WTC11 (cell line): ENCODE measurements around the gene EIF6. TPM values are rescaled to one million over a fixed set of nuclear protein-coding genes. Genes with fewer than 3 reads are reported as not detected.

Experiments
- ATAC-seq: fragments of 200-7000 bp; cut with Tn5 transposase; 2 replicates; pipeline ENCODE4 v1.10.0; 2021; ENCODE audit warnings: mild to moderate bottlenecking, moderate library complexity
- CTCF ChIA-PET: fragments of 300-600 bp; sonication (Branson Sonifier 250); formaldehyde crosslinking; loops from one replicate; lab custom pipeline; 2021; ENCODE audit warnings: antibody characterized with exemption; lab: Charles Lee
- POLR2A ChIA-PET: fragments of 350-600 bp; sonication (Branson Sonifier 250); formaldehyde crosslinking; loops from one replicate; lab custom pipeline; 2021; ENCODE audit warnings: antibody characterized with exemption; lab: Charles Lee
- DNase-seq: peaks from one replicate; pipeline ENCODE4 v3.0.0; 2021; ENCODE audit warnings: low spot score
- H3K27ac Mint-ChIP-seq: 2 replicates; pipeline ENCODE4 v1.8.0; 2021; ENCODE audit warnings: mixed read lengths
- H3K27me3 Mint-ChIP-seq: 2 replicates; pipeline ENCODE4 v1.8.0; 2021; ENCODE audit warnings: low read depth, mild to moderate bottlenecking, moderate library complexity, mixed read lengths
- H3K36me3 Mint-ChIP-seq: 2 replicates; pipeline ENCODE4 v1.8.0; 2021; ENCODE audit warnings: mixed read lengths
- H3K4me1 Mint-ChIP-seq: 2 replicates; pipeline ENCODE4 v1.8.0; 2022; ENCODE audit warnings: mixed read lengths
- H3K4me3 Mint-ChIP-seq: 2 replicates; pipeline ENCODE4 v1.8.0; 2021; ENCODE audit warnings: mild to moderate bottlenecking, moderate library complexity, mixed read lengths
- H3K9me3 Mint-ChIP-seq: 2 replicates; pipeline ENCODE4 v1.8.0; 2021; ENCODE audit warnings: mixed read lengths
- CREM ChIP-seq: sonication (generic); formaldehyde crosslinking; IDR thresholded peaks from 2 replicates; pipeline ENCODE4 v1.8.1; 2022; ENCODE audit warnings: mild to moderate bottlenecking, missing genetic modification reagents, moderate library complexity
- ELF4 ChIP-seq: sonication (generic); formaldehyde crosslinking; IDR thresholded peaks from 2 replicates; pipeline ENCODE4 v1.8.1; 2022; ENCODE audit warnings: low read depth, mild to moderate bottlenecking, moderate library complexity, missing genetic modification reagents
- ESRRA ChIP-seq: sonication (generic); formaldehyde crosslinking; IDR thresholded peaks from 2 replicates; pipeline ENCODE4 v1.8.1; 2022; ENCODE audit warnings: mild to moderate bottlenecking, missing genetic modification reagents, borderline replicate concordance
- IRF2 ChIP-seq: sonication (generic); formaldehyde crosslinking; IDR thresholded peaks from 2 replicates; pipeline ENCODE4 v1.8.0; 2022; ENCODE audit warnings: low read depth, missing genetic modification reagents, borderline replicate concordance
- KAT7 ChIP-seq: sonication (generic); formaldehyde crosslinking; IDR thresholded peaks from 2 replicates; pipeline ENCODE4 v1.8.1; 2023; ENCODE audit warnings: missing genetic modification reagents, mild to moderate bottlenecking, borderline replicate concordance
- MXD4 ChIP-seq: fragments of 250-450 bp; sonication (Bioruptor Pico); IDR thresholded peaks from 2 replicates; pipeline ENCODE4 v1.8.0; 2021; ENCODE audit warnings: mild to moderate bottlenecking, moderate library complexity, borderline replicate concordance
- NFE2L1 ChIP-seq: sonication (generic); formaldehyde crosslinking; IDR thresholded peaks from 2 replicates; pipeline ENCODE4 v1.8.1; 2023; ENCODE audit warnings: missing genetic modification reagents
- NFYB ChIP-seq: sonication (generic); formaldehyde crosslinking; conservative IDR thresholded peaks from 2 replicates; pipeline ENCODE4 v1.8.0; 2022; ENCODE audit warnings: low read depth, missing genetic modification reagents
- NR1H2 ChIP-seq: sonication (generic); formaldehyde crosslinking; IDR thresholded peaks from 2 replicates; pipeline ENCODE4 v1.9.0; 2021; ENCODE audit warnings: mild to moderate bottlenecking, moderate library complexity, missing genetic modification reagents
- NR2C2 ChIP-seq: sonication (generic); formaldehyde crosslinking; IDR thresholded peaks from 2 replicates; pipeline ENCODE4 v1.8.0; 2022; ENCODE audit warnings: mild to moderate bottlenecking, missing genetic modification reagents
- OVOL2 ChIP-seq: fragments of 250-450 bp; sonication (Bioruptor Pico); IDR thresholded peaks from 2 replicates; pipeline ENCODE4 v1.9.0; 2021; ENCODE audit warnings: mild to moderate bottlenecking, borderline replicate concordance
- RELA ChIP-seq: sonication (generic); formaldehyde crosslinking; IDR thresholded peaks from 2 replicates; pipeline ENCODE4 v1.8.1; 2022; ENCODE audit warnings: missing genetic modification reagents, mild to moderate bottlenecking, borderline replicate concordance
- TCF7 ChIP-seq: sonication (generic); formaldehyde crosslinking; IDR thresholded peaks from 2 replicates; pipeline ENCODE4 v1.8.0; 2022; ENCODE audit warnings: mild to moderate bottlenecking, low read depth, missing genetic modification reagents, moderate library complexity
- TEAD4 ChIP-seq: sonication (generic); formaldehyde crosslinking; IDR thresholded peaks from 2 replicates; pipeline ENCODE4 v1.8.0; 2022; ENCODE audit warnings: mild to moderate bottlenecking, missing genetic modification reagents
- TP53 ChIP-seq: sonication (generic); formaldehyde crosslinking; IDR thresholded peaks from 2 replicates; pipeline ENCODE4 v1.8.1; 2023; ENCODE audit warnings: mild to moderate bottlenecking, missing genetic modification reagents
- ZBTB21 ChIP-seq: sonication (generic); formaldehyde crosslinking; IDR thresholded peaks from 2 replicates; pipeline ENCODE4 v1.8.1; 2023; ENCODE audit warnings: mild to moderate bottlenecking, missing genetic modification reagents, borderline replicate concordance
- ZNF232 ChIP-seq: sonication (generic); formaldehyde crosslinking; IDR thresholded peaks from 2 replicates; pipeline ENCODE4 v1.8.0; 2022; ENCODE audit warnings: mild to moderate bottlenecking, missing genetic modification reagents
- ZNF423 ChIP-seq: fragments of 250-450 bp; sonication (Bioruptor Pico); IDR thresholded peaks from 2 replicates; pipeline ENCODE4 v2.1.2; 2022; ENCODE audit warnings: mild to moderate bottlenecking, moderate library complexity
- ZNF671 ChIP-seq: fragments of 250-450 bp; sonication (Bioruptor Pico); IDR thresholded peaks from 2 replicates; pipeline ENCODE4 v1.8.0; 2021; ENCODE audit warnings: mild to moderate bottlenecking
- total RNA-seq: library from RNA; stranded (reverse); gene quantifications from 3 replicates; pipeline ENCODE4 v1.2.3, GENCODE V29; 2021
- TF ChIP-seq, protein P1 (sequence below): sonication (generic); formaldehyde crosslinking; IDR thresholded peaks from 2 replicates; pipeline ENCODE4 v1.8.1; 2023; ENCODE audit warnings: mild to moderate bottlenecking, missing genetic modification reagents
- TF ChIP-seq, protein P2 (sequence below): fragments of 250-450 bp; sonication (Bioruptor Pico); IDR thresholded peaks from 2 replicates; pipeline ENCODE4 v1.9.0; 2021; ENCODE audit warnings: mild to moderate bottlenecking, borderline replicate concordance
- TF ChIP-seq, protein P3 (sequence below): sonication (generic); formaldehyde crosslinking; IDR thresholded peaks from 2 replicates; pipeline ENCODE4 v1.8.0; 2022; ENCODE audit warnings: mild to moderate bottlenecking, missing genetic modification reagents
- TF ChIP-seq, protein P4 (sequence below): fragments of 250-450 bp; sonication (Bioruptor Pico); IDR thresholded peaks from 2 replicates; pipeline ENCODE4 v1.9.0; 2021; ENCODE audit warnings: mild to moderate bottlenecking

The EIF6 gene
- total RNA-seq, 1 experiment from 2014 or later = 157 TPM

DNA sequence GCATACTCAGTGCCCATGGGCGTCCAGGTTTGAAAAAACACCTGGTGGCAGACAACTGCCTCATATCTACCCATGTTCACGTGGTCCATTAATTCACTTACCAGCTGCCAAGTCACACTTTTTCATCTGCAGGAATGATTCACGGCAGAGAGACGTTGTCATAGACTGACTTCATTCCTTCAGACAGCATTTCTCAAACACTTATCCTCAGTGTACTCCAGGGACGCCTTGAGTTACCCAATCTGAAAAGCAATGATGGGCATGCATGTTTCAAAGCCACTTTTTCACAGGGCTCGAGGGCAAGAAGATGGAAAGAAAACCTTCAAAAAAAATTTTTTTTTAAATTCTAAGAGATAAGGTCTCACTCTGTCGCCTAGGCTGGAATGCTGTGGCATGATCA lies 12.7 kb downstream of the EIF6 start:
- no peaks in the 10 kb centered on the region for H3K27me3 Mint-ChIP-seq
- no peaks in the 10 kb centered on the region for H3K36me3 Mint-ChIP-seq
- no peak for DNase-seq
- CTCF ChIA-PET = interaction anchor here (0.8 to 6.9 kb wide), 3 partner anchors 7 to 176 kb away, joined by 3 to 73 read pairs (median 45); partner anchors contain the start of gene EDEM2
- H3K27ac Mint-ChIP-seq = no peak overlapping the region
- POLR2A ChIA-PET = no interaction called here
- H3K9me3 Mint-ChIP-seq = no peaks in the 10 kb centered on the region
- peaks cover 31% of the 10 kb centered on the region for H3K4me1 Mint-ChIP-seq
- H3K4me3 Mint-ChIP-seq = no peak overlapping the region
- TF ChIP-seq ZNF232 (CRISPR knock-in tag) (no peak), CREM (no peak), IRF2 (CRISPR knock-in tag) (no peak), NR2C2 (CRISPR knock-in tag) (no peak), TEAD4 (CRISPR knock-in tag) (no peak), TCF7 (no peak)
- TF ChIP-seq, all 79 proteins: peak for 0
- ATAC-seq = no peak

DNA sequence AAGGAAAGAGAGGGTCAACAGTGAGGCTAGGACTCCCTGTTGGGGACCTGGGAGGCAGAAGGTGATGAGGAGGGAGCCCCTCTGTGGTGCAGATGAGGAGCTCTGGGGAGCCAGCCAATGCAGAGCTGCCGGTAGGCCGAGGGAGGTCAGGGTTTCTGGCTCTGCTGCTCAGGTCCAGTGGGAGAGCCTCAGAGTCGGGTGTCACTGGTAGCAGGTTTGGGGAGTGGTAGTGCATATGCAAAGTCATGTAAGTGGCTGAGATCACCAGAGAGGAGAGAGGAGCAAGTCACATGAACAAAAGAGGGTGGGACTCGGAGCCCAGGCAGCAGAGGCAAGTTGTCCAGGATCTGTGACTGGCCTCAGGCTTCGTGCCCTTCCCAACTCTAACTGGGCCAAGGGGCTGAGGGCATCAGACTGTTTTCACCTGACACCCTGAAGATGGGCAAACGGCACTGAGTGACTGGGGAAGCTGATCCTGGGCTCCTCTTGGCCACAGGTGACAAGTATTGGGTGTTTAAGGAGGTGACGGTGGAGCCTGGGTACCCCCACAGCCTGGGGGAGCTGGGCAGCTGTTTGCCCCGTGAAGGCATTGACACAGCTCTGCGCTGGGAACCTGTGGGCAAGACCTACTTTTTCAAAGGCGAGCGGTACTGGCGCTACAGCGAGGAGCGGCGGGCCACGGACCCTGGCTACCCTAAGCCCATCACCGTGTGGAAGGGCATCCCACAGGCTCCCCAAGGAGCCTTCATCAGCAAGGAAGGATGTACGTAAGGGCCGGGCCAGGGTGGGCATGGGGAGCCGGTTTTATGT lies 13.3 kb downstream of the EIF6 start:
- no peak for DNase-seq
- Mint-ChIP-seq H3K4me3 (no peak overlapping the region), H3K27ac (no peak overlapping the region; the same call in 1 of the 2 replicates)

DNA sequence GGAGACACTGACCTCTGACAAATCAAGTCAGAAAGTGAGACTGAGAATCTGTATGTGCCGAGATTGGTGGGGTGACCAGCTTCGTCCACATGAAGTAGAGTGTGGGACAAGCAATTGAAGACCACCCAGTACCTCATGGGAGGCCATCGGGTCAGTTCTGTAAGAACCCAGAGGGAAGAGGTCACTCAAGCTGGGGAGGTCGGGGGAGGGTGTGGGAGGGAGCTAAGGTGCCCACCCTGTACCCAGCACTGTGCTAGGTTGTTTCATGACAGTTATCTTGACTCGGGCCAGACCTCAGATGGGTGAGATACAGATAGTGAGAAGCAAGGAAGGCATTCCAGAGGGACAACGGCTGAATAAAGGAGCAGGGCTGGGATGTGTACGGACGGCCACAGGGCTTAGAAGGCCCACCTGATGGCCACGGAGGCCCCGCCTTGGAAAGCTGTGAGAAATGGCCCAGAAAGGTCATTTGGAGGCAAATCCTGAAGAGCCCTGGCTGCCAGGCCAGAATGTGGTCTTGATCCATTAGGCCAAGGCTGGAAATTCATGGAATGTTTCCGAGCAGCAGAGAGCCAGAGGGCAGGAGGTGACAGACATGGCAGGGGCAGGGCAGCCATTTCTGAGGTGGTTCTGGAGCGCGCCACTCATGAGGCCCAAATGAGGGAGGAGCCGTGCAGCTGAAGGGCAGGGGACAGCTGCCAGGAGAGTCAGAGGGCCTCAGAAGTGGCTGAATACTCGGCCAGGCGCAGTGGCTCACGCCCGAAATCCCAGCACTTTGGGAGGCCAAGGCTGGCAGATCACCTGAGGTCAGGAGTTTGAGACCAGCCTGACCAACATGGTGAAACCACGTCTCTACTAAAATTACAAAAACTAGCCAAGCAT lies 14.3 kb downstream of the EIF6 start:
- no peak for DNase-seq
- Mint-ChIP-seq H3K27me3 (no peaks in the 10 kb centered on the region), H3K36me3 (no peaks in the 10 kb centered on the region), H3K27ac (peak overlapping the region; percentile 20; the same call in 1 of the 2 replicates), H3K4me3 (no peak overlapping the region), H3K4me1 (peaks cover 29% of the 10 kb centered on the region), H3K9me3 (no peaks in the 10 kb centered on the region)
- ATAC-seq = no peak
- ChIA-PET POLR2A (interaction anchor here (1.0 kb wide), 1 partner anchor 178 kb away, joined by 3 read pairs; the partner anchor contains the start of gene TRPC4AP), CTCF (interaction anchor here (0.7 to 6.9 kb wide), 9 partner anchors 10 to 396 kb away, joined by 3 to 73 read pairs (median 4); partner anchors contain the start of genes ACSS2, EDEM2 and MMP24)
- TF ChIP-seq ZNF423 (CRISPR knock-in tag) (no peak), NFE2L1 (CRISPR knock-in tag) (no peak), ELF4 (CRISPR knock-in tag) (no peak), RELA (CRISPR knock-in tag) (no peak), ZNF671 (CRISPR knock-in tag) (no peak), NFYB (CRISPR knock-in tag) (no peak), ZBTB21 (CRISPR knock-in tag) (no peak), OVOL2 (CRISPR knock-in tag) (no peak), MXD4 (no peak), ESRRA (CRISPR knock-in tag) (no peak), KAT7 (CRISPR knock-in tag) (no peak), TP53 (CRISPR knock-in tag) (no peak)
- TF ChIP-seq, protein P1, sequence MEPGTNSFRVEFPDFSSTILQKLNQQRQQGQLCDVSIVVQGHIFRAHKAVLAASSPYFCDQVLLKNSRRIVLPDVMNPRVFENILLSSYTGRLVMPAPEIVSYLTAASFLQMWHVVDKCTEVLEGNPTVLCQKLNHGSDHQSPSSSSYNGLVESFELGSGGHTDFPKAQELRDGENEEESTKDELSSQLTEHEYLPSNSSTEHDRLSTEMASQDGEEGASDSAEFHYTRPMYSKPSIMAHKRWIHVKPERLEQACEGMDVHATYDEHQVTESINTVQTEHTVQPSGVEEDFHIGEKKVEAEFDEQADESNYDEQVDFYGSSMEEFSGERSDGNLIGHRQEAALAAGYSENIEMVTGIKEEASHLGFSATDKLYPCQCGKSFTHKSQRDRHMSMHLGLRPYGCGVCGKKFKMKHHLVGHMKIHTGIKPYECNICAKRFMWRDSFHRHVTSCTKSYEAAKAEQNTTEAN (CRISPR knock-in tag) = no peak
- TF ChIP-seq, protein P2, sequence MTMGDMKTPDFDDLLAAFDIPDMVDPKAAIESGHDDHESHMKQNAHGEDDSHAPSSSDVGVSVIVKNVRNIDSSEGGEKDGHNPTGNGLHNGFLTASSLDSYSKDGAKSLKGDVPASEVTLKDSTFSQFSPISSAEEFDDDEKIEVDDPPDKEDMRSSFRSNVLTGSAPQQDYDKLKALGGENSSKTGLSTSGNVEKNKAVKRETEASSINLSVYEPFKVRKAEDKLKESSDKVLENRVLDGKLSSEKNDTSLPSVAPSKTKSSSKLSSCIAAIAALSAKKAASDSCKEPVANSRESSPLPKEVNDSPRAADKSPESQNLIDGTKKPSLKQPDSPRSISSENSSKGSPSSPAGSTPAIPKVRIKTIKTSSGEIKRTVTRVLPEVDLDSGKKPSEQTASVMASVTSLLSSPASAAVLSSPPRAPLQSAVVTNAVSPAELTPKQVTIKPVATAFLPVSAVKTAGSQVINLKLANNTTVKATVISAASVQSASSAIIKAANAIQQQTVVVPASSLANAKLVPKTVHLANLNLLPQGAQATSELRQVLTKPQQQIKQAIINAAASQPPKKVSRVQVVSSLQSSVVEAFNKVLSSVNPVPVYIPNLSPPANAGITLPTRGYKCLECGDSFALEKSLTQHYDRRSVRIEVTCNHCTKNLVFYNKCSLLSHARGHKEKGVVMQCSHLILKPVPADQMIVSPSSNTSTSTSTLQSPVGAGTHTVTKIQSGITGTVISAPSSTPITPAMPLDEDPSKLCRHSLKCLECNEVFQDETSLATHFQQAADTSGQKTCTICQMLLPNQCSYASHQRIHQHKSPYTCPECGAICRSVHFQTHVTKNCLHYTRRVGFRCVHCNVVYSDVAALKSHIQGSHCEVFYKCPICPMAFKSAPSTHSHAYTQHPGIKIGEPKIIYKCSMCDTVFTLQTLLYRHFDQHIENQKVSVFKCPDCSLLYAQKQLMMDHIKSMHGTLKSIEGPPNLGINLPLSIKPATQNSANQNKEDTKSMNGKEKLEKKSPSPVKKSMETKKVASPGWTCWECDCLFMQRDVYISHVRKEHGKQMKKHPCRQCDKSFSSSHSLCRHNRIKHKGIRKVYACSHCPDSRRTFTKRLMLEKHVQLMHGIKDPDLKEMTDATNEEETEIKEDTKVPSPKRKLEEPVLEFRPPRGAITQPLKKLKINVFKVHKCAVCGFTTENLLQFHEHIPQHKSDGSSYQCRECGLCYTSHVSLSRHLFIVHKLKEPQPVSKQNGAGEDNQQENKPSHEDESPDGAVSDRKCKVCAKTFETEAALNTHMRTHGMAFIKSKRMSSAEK = no peak
- TF ChIP-seq, protein P3, sequence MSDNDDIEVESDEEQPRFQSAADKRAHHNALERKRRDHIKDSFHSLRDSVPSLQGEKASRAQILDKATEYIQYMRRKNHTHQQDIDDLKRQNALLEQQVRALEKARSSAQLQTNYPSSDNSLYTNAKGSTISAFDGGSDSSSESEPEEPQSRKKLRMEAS (CRISPR knock-in tag) = no peak

More for the DNA sequence above, 13.3 kb downstream of the EIF6 start:
- Mint-ChIP-seq H3K27me3 (no peaks in the 10 kb centered on the region), H3K9me3 (no peaks in the 10 kb centered on the region), H3K36me3 (no peaks in the 10 kb centered on the region), H3K4me1 (peaks cover 31% of the 10 kb centered on the region)
- CTCF ChIA-PET = interaction anchor here (0.9 to 6.9 kb wide), 3 partner anchors 45 to 175 kb away, joined by 3 to 73 read pairs (median 45); partner anchors contain the start of genes EDEM2 and MMP24
- TF ChIP-seq NR1H2 = no peak
- TF ChIP-seq, protein P4, sequence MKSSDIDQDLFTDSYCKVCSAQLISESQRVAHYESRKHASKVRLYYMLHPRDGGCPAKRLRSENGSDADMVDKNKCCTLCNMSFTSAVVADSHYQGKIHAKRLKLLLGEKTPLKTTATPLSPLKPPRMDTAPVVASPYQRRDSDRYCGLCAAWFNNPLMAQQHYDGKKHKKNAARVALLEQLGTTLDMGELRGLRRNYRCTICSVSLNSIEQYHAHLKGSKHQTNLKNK (CRISPR knock-in tag) = no peak
- TF ChIP-seq TEAD4 (CRISPR knock-in tag) = no peak
- ATAC-seq = no peak
- POLR2A ChIA-PET = interaction anchor here (0.5 to 0.6 kb wide), 2 partner anchors 8 to 104 kb away, joined by 3 to 4 read pairs; no protein-coding TSS in a partner anchor
